PC-3 (cell line): Measurements from ENCODE around the gene MGMT.

ENCODE experiments used
- CTCF ChIP-seq: fragments of 300-600 bp; sonication (generic); conservative IDR thresholded peaks from 2 replicates; pipeline ENCODE4 v1.5.1; 2017; ENCODE audit warnings: antibody characterized with exemption, low read depth, mild to moderate bottlenecking, low read length
- EZH2 ChIP-seq: fragments of 300-600 bp; sonication (generic); IDR thresholded peaks from one replicate; pipeline ENCODE4 v1.6.1; 2017; ENCODE audit warnings: antibody characterized with exemption, mild to moderate bottlenecking, low read length; ENCODE audit not compliant: unreplicated experiment
- EZH2phosphoT487 ChIP-seq: fragments of 300-600 bp; sonication (generic); IDR thresholded peaks from 2 replicates; pipeline ENCODE4 v1.6.1; 2018; ENCODE audit warnings: mild to moderate bottlenecking, antibody characterized with exemption, low read length, borderline replicate concordance

- TF ChIP-seq EZH2 (no peak), CTCF (no peak), EZH2phosphoT487 (no peak)
Measured at GRCh38 chr10:129689671-129690071, 222.6 kb downstream of the MGMT start.
